HUES6 (cell line): Measurements from ENCODE around the gene CACNA2D2.
A peak's percentile ranks its signal among the peaks of the same experiment; 100 is the strongest.

Experiments
- H3K27ac ChIP-seq: 2 replicates; pipeline ENCODE4 v1.7.0; 2013; ENCODE audit warnings: low read depth, mild to moderate bottlenecking, low read length, inconsistent platforms
- H3K27me3 ChIP-seq: 2 replicates; pipeline ENCODE4 v1.6.1; 2013; ENCODE audit warnings: low read length; ENCODE audit not compliant: control insufficient read depth, insufficient read depth
- H3K36me3 ChIP-seq: 2 replicates; pipeline ENCODE4 v1.6.1; 2013; ENCODE audit warnings: low read length; ENCODE audit not compliant: control insufficient read depth, insufficient read depth
- H3K4me1 ChIP-seq: 2 replicates; pipeline ENCODE4 v1.6.1; 2013; ENCODE audit warnings: low read length; ENCODE audit not compliant: control insufficient read depth, insufficient read depth
- H3K4me3 ChIP-seq: 2 replicates; pipeline ENCODE4 v1.5.1; 2013; ENCODE audit warnings: low read depth, low read length
- H3K9ac ChIP-seq: one replicate; pipeline ENCODE4 v1.6.1; 2013; ENCODE audit warnings: mild to moderate bottlenecking, low read length
- H3K9me3 ChIP-seq: 2 replicates; pipeline ENCODE4 v1.6.1; 2013; ENCODE audit warnings: low read depth, low read length; ENCODE audit not compliant: control insufficient read depth, insufficient read depth

The CACNA2D2 gene

GRCh38 chr3:50378024-50378423, 125.4 kb downstream of the CACNA2D2 start:
- Histone ChIP-seq H3K27me3 (no peaks in the 10 kb centered on the region), H3K27ac (no peak overlapping the region), H3K36me3 (no peaks in the 10 kb centered on the region), H3K4me1 (peaks cover 12% of the 10 kb centered on the region), H3K4me3 (no peak overlapping the region), H3K9ac (no peak overlapping the region), H3K9me3 (no peaks in the 10 kb centered on the region)

- no peaks in the 10 kb centered on the region for H3K27me3 ChIP-seq
- H3K9me3 ChIP-seq = no peaks in the 10 kb centered on the region
- H3K4me1 ChIP-seq = peaks cover 33% of the 10 kb centered on the region
- no peak overlapping the region for H3K4me3 ChIP-seq
- no peaks in the 10 kb centered on the region for H3K36me3 ChIP-seq
- no peak overlapping the region for H3K9ac ChIP-seq
- no peak overlapping the region for H3K27ac ChIP-seq
Measured at GRCh38 chr3:50375258-50375931, 128.0 kb downstream of the CACNA2D2 start.

DNA sequence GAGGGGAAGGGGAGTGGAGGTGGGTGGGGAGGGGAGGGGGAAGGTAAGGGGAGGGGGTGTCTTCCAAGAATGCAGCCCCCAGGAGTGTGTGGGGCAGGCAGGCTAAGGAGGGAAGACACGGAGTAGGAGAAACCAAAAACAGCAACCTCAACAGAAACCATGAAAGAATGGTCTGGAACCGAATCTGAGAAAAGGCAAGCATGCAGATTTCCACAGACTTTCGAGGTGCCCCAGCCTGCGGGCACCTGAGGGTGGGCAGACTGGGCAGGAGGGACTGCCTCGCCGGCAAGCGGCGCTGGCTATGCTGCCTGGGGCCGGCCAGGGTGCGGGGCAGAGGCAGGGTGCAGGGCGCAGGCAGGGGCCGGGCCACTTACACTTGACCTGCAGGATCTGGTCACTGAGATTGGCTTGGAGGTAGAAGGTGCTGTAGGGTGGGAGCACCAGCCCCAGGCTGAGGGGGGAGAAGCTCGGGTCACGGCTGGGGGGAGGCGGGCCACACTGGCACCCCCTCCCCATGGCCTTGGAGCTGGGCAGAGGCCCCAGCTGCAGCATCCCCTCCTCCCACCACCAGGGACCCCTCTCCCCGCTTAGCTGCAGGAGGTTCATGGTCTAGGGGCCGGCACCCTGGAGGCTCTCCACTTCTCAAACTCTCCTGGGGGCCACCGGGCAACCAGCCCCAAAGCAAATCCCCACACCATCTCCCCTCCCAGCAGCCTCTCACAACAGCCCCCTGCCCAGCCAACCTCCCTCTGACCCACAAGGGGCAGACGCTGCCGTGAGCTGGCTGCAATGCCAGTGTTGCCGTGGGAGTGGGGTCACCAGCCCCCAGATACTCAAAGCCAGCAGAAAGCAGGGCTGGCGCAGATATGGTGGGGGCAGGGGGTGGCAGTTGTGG, 128.8 kb downstream of the CACNA2D2 start:
- Histone ChIP-seq H3K4me3 (no peak overlapping the region), H3K27me3 (no peaks in the 10 kb centered on the region), H3K9me3 (no peaks in the 10 kb centered on the region), H3K9ac (no peak overlapping the region), H3K27ac (no peak overlapping the region), H3K36me3 (no peaks in the 10 kb centered on the region), H3K4me1 (peaks cover 33% of the 10 kb centered on the region)

DNA sequence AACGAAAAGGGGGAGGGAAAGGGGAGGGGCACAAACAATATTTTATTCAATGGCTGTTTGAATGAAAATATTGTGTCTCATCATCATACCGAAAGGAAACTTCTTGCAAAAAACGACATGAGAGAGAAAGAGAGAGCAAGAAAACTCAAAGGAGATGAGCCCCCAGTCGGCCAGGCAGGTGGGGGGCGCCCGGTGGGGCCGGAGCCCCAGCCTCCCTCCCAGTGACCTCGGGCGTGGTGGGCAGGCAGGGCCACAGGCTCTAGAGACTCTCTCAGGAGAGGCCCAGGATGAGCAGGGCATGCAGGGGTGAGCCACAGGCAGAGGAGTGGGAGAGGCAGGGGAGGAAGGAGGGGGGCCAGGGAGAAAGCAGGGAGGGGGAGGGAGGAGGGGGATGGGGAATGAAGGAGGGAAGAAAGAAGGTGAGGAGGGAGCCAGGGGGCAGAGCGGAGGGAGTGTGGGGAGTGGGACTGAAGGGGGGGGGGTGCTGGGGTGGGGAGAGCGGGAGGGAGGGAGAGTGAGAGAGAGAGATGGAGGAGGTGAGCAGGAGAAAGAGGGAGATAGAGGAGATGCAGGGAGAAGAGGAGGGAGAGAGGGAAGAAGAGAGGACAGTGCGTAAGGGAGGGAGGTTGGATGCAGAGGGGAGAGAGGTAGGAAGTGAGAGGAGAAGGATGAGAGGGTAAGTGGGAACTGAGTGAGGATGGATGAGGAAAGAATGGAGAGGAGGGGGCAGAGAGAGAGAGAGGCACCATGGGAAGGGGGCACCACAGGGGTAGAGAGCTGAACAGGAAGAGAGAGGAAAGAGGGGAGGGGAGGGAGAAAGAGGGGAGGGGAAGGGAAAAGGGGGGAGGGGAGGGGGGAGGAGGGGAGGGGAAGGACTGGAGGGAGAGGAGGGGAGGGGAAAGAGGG, 130.0 kb downstream of the CACNA2D2 start:
- peak overlapping the region; percentile 32; the same call in 1 of the 2 replicates for H3K4me3 ChIP-seq
- H3K9ac ChIP-seq = no peak overlapping the region
- H3K27me3 ChIP-seq = no peaks in the 10 kb centered on the region
- H3K27ac ChIP-seq = no peak overlapping the region
- H3K36me3 ChIP-seq = no peaks in the 10 kb centered on the region
- H3K4me1 ChIP-seq = peaks cover 33% of the 10 kb centered on the region
- no peaks in the 10 kb centered on the region for H3K9me3 ChIP-seq

DNA sequence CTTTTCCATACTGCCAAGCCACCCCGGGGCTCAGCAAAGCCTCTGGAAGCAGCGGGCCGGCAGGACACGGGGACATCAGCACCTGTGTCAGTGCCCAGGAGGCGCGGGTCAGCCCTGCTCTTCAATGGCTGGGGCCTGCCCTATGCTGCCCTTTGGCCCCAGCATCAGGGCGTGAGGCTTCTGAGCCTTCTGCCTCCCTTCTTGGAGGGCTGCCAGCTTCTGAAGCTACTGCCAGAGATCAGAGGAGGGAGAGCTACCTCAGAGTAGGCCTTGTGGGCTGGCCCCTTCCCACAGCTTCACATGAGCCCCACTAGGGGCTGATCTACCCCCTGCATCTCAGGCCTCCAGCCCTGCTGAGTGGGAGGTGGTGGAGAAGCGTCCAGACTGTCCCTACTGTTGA, 131.1 kb downstream of the CACNA2D2 start:
- H3K4me1 ChIP-seq = peaks cover 33% of the 10 kb centered on the region
- H3K9ac ChIP-seq = no peak overlapping the region
- no peaks in the 10 kb centered on the region for H3K27me3 ChIP-seq
- H3K4me3 ChIP-seq = no peak overlapping the region
- H3K9me3 ChIP-seq = no peaks in the 10 kb centered on the region
- H3K27ac ChIP-seq = no peak overlapping the region
- no peaks in the 10 kb centered on the region for H3K36me3 ChIP-seq

GRCh38 chr3:50371133-50371685, 132.2 kb downstream of the CACNA2D2 start:
- Histone ChIP-seq H3K36me3 (no peaks in the 10 kb centered on the region), H3K9ac (no peak overlapping the region), H3K4me3 (no peak overlapping the region), H3K4me1 (peaks cover 33% of the 10 kb centered on the region), H3K27ac (no peak overlapping the region), H3K9me3 (no peaks in the 10 kb centered on the region), H3K27me3 (peaks cover 6% of the 10 kb centered on the region; the same call in 1 of the 2 replicates)

DNA sequence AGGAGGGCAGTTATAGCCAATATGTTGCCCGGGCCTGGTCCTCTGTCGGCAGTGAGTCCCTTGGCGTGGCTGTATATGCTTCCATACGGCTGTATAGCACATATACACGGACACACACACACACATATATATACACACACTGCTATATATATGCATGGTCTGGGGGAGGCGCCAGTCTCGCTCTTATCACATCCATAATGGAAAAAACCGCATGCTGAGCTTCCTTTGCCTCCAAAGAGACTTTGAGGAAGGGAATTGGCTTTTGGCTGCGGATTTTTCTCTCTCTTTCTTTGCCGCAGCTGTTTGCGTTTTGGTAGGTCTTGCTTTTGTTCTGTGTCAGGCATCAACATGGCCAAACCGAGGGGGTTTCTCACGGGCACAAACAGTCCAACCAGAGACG, 132.8 kb downstream of the CACNA2D2 start:
- H3K27ac ChIP-seq = no peak overlapping the region
- no peak overlapping the region for H3K4me3 ChIP-seq
- H3K9me3 ChIP-seq = no peaks in the 10 kb centered on the region
- H3K4me1 ChIP-seq = peaks cover 33% of the 10 kb centered on the region
- H3K36me3 ChIP-seq = no peaks in the 10 kb centered on the region
- H3K27me3 ChIP-seq = peaks cover 13% of the 10 kb centered on the region; the same call in 1 of the 2 replicates
- no peak overlapping the region for H3K9ac ChIP-seq

DNA sequence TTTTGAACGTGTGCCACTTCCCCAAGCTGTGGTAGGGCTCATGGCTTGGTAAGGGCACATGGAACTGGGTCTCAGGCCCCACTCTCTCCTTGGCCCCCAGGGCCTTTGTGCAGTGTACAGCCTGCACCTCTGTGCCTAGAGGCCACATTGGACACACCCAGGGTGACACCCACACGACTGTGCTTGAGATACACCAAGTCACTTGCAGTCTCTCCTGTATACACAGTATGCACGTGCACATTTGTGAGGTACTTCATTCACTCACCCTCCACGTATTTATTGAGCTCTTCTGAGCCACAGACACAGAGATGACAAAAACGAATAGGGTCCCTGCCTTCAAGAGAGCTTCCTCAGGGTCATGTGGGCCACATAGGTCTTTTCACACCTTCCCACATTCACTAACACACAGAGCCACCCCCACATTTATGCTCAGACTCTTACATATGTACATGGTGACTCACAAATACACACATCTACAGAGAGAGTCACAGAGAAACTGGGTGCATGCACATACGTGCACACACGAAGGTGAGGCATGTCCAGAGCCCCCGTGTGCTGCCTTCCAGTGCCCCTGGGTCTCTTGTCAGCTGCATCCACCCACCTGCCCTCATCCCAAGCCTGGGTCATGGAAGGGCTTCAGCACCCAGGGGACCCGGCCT, 134.3 kb downstream of the CACNA2D2 start:
- Histone ChIP-seq H3K36me3 (no peaks in the 10 kb centered on the region), H3K27ac (no peak overlapping the region), H3K9ac (no peak overlapping the region), H3K27me3 (peaks cover 20% of the 10 kb centered on the region), H3K4me3 (no peak overlapping the region), H3K9me3 (no peaks in the 10 kb centered on the region), H3K4me1 (peaks cover 26% of the 10 kb centered on the region; the same call in 1 of the 2 replicates)

DNA sequence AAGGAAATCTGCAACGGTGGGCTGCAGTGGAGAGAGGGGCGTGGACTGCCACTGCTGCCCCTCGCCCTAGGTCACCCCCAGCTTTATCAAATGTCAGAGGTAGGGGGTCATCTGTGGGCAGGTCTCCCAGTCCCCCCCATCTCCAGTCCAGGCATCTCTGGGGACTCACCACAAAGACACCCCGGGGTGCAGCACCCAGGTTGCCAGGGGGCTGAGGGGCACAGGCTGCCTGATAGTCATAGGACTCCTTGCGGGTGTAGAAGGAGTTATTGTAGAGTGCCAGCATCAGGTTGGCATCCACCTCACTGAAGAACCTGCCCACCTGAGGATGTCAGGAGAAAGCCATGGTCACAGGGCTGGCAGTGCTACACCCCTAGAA, 137.6 kb downstream of the CACNA2D2 start:
- Histone ChIP-seq H3K4me3 (peak overlapping the region; percentile 87), H3K4me1 (peaks cover 7% of the 10 kb centered on the region; the same call in 1 of the 2 replicates), H3K36me3 (no peaks in the 10 kb centered on the region), H3K9me3 (no peaks in the 10 kb centered on the region), H3K9ac (peak overlapping the region; percentile 59), H3K27ac (no peak overlapping the region), H3K27me3 (peaks cover 28% of the 10 kb centered on the region)
